SK-N-SH (cell line): ENCODE measurements around the gene CXorf66. TPM values are rescaled to one million over a fixed set of nuclear protein-coding genes. Genes with fewer than 3 reads are reported as not detected.

ENCODE experiments used
- CTCF ChIA-PET: fragments of 300-600, 350-600 bp; formaldehyde crosslinking; extraction: SDS; loops from one replicate; lab custom pipeline; 2021; lab: Yijun Ruan, JAX
- POLR2A ChIA-PET: fragments of 350-600 bp; sonication (Branson Sonifier 250); formaldehyde crosslinking; extraction: SDS; loops from one replicate; lab custom pipeline; 2020; ENCODE audit warnings: antibody characterized with exemption, inconsistent platforms; lab: Yijun Ruan, JAX
- DNase-seq: peaks from one replicate; pipeline ENCODE4 v3.0.0; 2012
- H2AFZ ChIP-seq: fragments of 200-600 bp; sonication (generic); 2 replicates; pipeline ENCODE4 v1.8.1; 2016; ENCODE audit warnings: antibody characterized with exemption, mild to moderate bottlenecking, low read depth
- H3F3A ChIP-seq: fragments of 200-600 bp; sonication (generic); replicated peaks from 2 replicates; pipeline ENCODE3; 2016; ENCODE audit warnings: antibody characterized with exemption, mild to moderate bottlenecking; ENCODE audit not compliant: insufficient read depth
- H3K27ac ChIP-seq, 2 experiments: fragments of 200-500 bp in 1 of 2; fragments of 200-600 bp in 1 of 2; sonication (Bioruptor generic) in 1 of 2; sonication (generic), shearing (Covaris generic) in 1 of 2; 2 replicates each; pipeline versions ENCODE4 v1.5.1 to v1.6.1; 2014 to 2016; ENCODE audit warnings: low read depth in 2 of 2, inconsistent platforms in 1 of 2, low read length in 1 of 2, mild to moderate bottlenecking in 1 of 2, mixed read lengths in 1 of 2
- H3K27me3 ChIP-seq: fragments of 200-600 bp; sonication (generic), shearing (Covaris generic); 2 replicates; pipeline ENCODE4 v1.6.1; 2016; ENCODE audit warnings: mixed run types; ENCODE audit not compliant: insufficient read depth
- H3K36me3 ChIP-seq, 2 experiments: fragments of 200-500 bp in 1 of 2; fragments of 200-600 bp in 1 of 2; sonication (Bioruptor generic) in 1 of 2; sonication (generic) in 1 of 2; replicated peaks in 1 of 2; 2 replicates each; pipeline versions ENCODE3 to v1.5.1; 2014 to 2016; ENCODE audit warnings: low read length in 1 of 2, mild to moderate bottlenecking in 1 of 2; ENCODE audit not compliant: insufficient read depth in 2 of 2, control insufficient read depth in 1 of 2
- H3K4me1 ChIP-seq, 2 experiments: fragments of 200-500 bp in 1 of 2; fragments of 200-600 bp in 1 of 2; sonication (Bioruptor generic) in 1 of 2; sonication (generic), shearing (Covaris generic) in 1 of 2; 2 replicates each; pipeline versions ENCODE4 v1.5.1 to v1.6.1; 2014 to 2016; ENCODE audit warnings: low read depth in 1 of 2, low read length in 1 of 2, mixed run types in 1 of 2; ENCODE audit not compliant: insufficient read depth in 2 of 2, control insufficient read depth in 1 of 2
- H3K4me2 ChIP-seq: fragments of 200-600 bp; sonication (generic), shearing (Covaris generic); 2 replicates; pipeline ENCODE4 v1.6.1; 2017; ENCODE audit warnings: mixed run types
- H3K4me3 ChIP-seq, 2 experiments: fragments of 200-500 bp in 1 of 2; fragments of 200-600 bp in 1 of 2; sonication (Bioruptor generic) in 1 of 2; sonication (generic), shearing (Covaris generic) in 1 of 2; 2 replicates each; pipeline versions ENCODE4 v1.5.1 to v1.8.1; 2014 to 2016; ENCODE audit warnings: low read depth in 2 of 2, inconsistent platforms in 1 of 2, low read length in 1 of 2, mild to moderate bottlenecking in 1 of 2, mixed read lengths in 1 of 2, moderate library complexity in 1 of 2
- H3K79me2 ChIP-seq: fragments of 200-600 bp; sonication (generic); 2 replicates; pipeline ENCODE4 v1.8.1; 2017; ENCODE audit warnings: mild to moderate bottlenecking; ENCODE audit not compliant: insufficient read depth
- H3K9ac ChIP-seq: fragments of 200-600 bp; sonication (generic); 2 replicates; pipeline ENCODE4 v1.6.1; 2017; ENCODE audit warnings: mixed run types
- H3K9me2 ChIP-seq: fragments of 200-600 bp; sonication (generic); 2 replicates; pipeline ENCODE4 v1.6.1; 2017; ENCODE audit warnings: mixed run types
- H3K9me3 ChIP-seq: fragments of 200-600 bp; sonication (generic); 2 replicates; pipeline ENCODE4 v1.6.1; 2017; ENCODE audit warnings: mixed run types, mild to moderate bottlenecking, moderate library complexity
- H4K20me1 ChIP-seq: fragments of 200-600 bp; sonication (generic); 2 replicates; pipeline ENCODE4 v1.6.1; 2017; ENCODE audit warnings: mild to moderate bottlenecking, mixed run types; ENCODE audit not compliant: insufficient read depth
- ELF1 ChIP-seq: IDR thresholded peaks from 2 replicates; pipeline ENCODE4 v1.4.0; 2012
- EP300 ChIP-seq, 2 experiments: IDR thresholded peaks; 2 replicates each; pipeline versions ENCODE4 v1.4.0 to v1.6.1; 2012; ENCODE audit warnings: borderline replicate concordance in 1 of 2, low read depth in 1 of 2, low read length in 1 of 2
- EZH2phosphoT487 ChIP-seq: fragments of 200-600 bp; sonication (generic); IDR thresholded peaks from 2 replicates; pipeline ENCODE4 v1.6.1; 2017; ENCODE audit warnings: low read depth, mixed run types, mild to moderate bottlenecking, antibody characterized with exemption, moderate library complexity, borderline replicate concordance
- FOSL2 ChIP-seq: IDR thresholded peaks from 2 replicates; pipeline ENCODE4 v1.4.0; 2012; ENCODE audit warnings: low read depth, mild to moderate bottlenecking, moderate library complexity, borderline replicate concordance
- FOXM1 ChIP-seq: IDR thresholded peaks from 2 replicates; pipeline ENCODE4 v1.4.0; 2012; ENCODE audit warnings: low read depth, mild to moderate bottlenecking
- GABPA ChIP-seq: IDR thresholded peaks from 2 replicates; pipeline ENCODE4 v1.4.0; 2012; ENCODE audit warnings: low read depth, mild to moderate bottlenecking
- JUND ChIP-seq: IDR thresholded peaks from 2 replicates; pipeline ENCODE4 v1.4.0; 2012
- MXI1 ChIP-seq: IDR thresholded peaks from 2 replicates; pipeline ENCODE4 v1.6.1; 2012; ENCODE audit warnings: mild to moderate bottlenecking, low read depth, low read length, improper control_type of control experiment
- NFIC ChIP-seq: IDR thresholded peaks from 2 replicates; pipeline ENCODE4 v1.4.0; 2012; ENCODE audit warnings: borderline replicate concordance
- NRF1 ChIP-seq: IDR thresholded peaks from 2 replicates; pipeline ENCODE4 v1.6.1; 2012; ENCODE audit warnings: low read depth, mild to moderate bottlenecking, low read length
- POLR2AphosphoS5 ChIP-seq: IDR thresholded peaks from 2 replicates; pipeline ENCODE4 v1.6.1; 2012; ENCODE audit warnings: low read depth, low read length
- RAD21 ChIP-seq: IDR thresholded peaks from 2 replicates; pipeline ENCODE4 v1.6.1; 2012; ENCODE audit warnings: mild to moderate bottlenecking, low read length
- RFX5 ChIP-seq: IDR thresholded peaks from 2 replicates; pipeline ENCODE4 v1.6.1; 2012; ENCODE audit warnings: mild to moderate bottlenecking, improper control_type of control experiment, low read length
- SMC3 ChIP-seq: IDR thresholded peaks from 2 replicates; pipeline ENCODE4 v1.6.1; 2012; ENCODE audit warnings: low read depth, low read length, improper control_type of control experiment
- TAF1 ChIP-seq: IDR thresholded peaks from 2 replicates; pipeline ENCODE4 v1.6.1; 2012; ENCODE audit warnings: low read depth, mild to moderate bottlenecking, low read length, moderate library complexity, borderline replicate concordance
- TCF12 ChIP-seq: IDR thresholded peaks from 2 replicates; pipeline ENCODE4 v1.4.0; 2012
- TEAD4 ChIP-seq: IDR thresholded peaks from 2 replicates; pipeline ENCODE4 v1.4.0; 2012; ENCODE audit warnings: mild to moderate bottlenecking, borderline replicate concordance; ENCODE audit not compliant: insufficient read depth
- YY1 ChIP-seq: IDR thresholded peaks from 2 replicates; pipeline ENCODE4 v1.4.0; 2012; ENCODE audit warnings: low read depth, mild to moderate bottlenecking
- WGBS: methylation state at CpG from one replicate; pipeline ENCODE4 v1.1.6; 2017; ENCODE audit warnings: low lambda C conversion rate; 5-methylcytosine and 5-hydroxymethylcytosine counted together
- polyA plus RNA-seq, 3 experiments: library from polyadenylated mRNA; depleted of rRNA; stranded (reverse); fragments of >200 nt; gene quantifications; 2 replicates each; pipeline ENCODE4 v1.2.3, GENCODE V29; 2012
- TF ChIP-seq, protein P1 (sequence below): IDR thresholded peaks from 2 replicates; pipeline ENCODE4; 2012
- TF ChIP-seq, protein P2 (sequence below): IDR thresholded peaks from 2 replicates; pipeline ENCODE4 v1.4.0; 2012; ENCODE audit warnings: low read depth, borderline replicate concordance
- TF ChIP-seq, protein P3 (sequence below): IDR thresholded peaks from 2 replicates; pipeline ENCODE4 v1.4.0; 2012; ENCODE audit warnings: low read depth
- TF ChIP-seq, protein P4 (sequence below): IDR thresholded peaks from 2 replicates; pipeline ENCODE4 v1.4.0; 2012; ENCODE audit warnings: low read depth, borderline replicate concordance

Gene CXorf66
- polyA plus RNA-seq, 1 of the 3 experiments (the other 2 are of a cell fraction) = not detected

DNA sequence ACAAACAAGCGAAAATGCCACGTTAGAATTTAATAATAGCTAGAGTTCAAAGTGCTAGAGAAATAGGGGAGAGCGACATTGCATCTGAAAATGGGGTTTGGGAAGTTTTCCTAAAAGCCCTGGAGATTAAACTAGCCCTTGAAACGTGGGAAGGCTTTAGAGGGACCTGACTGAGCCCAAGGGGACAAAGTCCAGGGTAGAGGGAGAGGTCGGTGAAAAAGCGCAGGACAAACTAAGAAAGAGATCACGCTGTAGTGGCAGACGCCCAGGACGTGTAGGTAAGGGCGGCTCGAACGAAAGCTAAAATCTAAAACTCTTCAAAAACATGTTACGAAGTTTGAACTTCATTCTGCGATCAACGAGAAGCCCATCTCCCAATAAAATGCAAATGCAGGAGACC lies 31.4 kb downstream of the CXorf66 start:
- no peak for TF ChIP-seq ELF1
- TF ChIP-seq MXI1 = no peak
- TF ChIP-seq FOXM1 = no peak
- TF ChIP-seq JUND = no peak
- TF ChIP-seq TAF1 = no peak
- TF ChIP-seq EZH2phosphoT487 = no peak
- TF ChIP-seq GABPA = no peak
- TF ChIP-seq, protein P1, sequence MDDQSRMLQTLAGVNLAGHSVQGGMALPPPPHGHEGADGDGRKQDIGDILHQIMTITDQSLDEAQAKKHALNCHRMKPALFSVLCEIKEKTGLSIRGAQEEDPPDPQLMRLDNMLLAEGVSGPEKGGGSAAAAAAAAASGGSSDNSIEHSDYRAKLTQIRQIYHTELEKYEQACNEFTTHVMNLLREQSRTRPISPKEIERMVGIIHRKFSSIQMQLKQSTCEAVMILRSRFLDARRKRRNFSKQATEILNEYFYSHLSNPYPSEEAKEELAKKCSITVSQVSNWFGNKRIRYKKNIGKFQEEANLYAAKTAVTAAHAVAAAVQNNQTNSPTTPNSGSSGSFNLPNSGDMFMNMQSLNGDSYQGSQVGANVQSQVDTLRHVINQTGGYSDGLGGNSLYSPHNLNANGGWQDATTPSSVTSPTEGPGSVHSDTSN = no peak
- TF ChIP-seq NRF1 = no peak
- TF ChIP-seq TEAD4 = no peak
- no peak for TF ChIP-seq RFX5
- TF ChIP-seq, protein P2, sequence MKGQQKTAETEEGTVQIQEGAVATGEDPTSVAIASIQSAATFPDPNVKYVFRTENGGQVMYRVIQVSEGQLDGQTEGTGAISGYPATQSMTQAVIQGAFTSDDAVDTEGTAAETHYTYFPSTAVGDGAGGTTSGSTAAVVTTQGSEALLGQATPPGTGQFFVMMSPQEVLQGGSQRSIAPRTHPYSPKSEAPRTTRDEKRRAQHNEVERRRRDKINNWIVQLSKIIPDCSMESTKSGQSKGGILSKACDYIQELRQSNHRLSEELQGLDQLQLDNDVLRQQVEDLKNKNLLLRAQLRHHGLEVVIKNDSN = no peak
- TF ChIP-seq SMC3 = no peak
- no peak for TF ChIP-seq POLR2AphosphoS5
- CTCF ChIA-PET = interaction anchor here (0.8 kb wide), 1 partner anchor 142 kb away, joined by 4 read pairs; no protein-coding TSS in a partner anchor
- 41% methylated on average over 15 of the region's 15 CpGs for WGBS

DNA sequence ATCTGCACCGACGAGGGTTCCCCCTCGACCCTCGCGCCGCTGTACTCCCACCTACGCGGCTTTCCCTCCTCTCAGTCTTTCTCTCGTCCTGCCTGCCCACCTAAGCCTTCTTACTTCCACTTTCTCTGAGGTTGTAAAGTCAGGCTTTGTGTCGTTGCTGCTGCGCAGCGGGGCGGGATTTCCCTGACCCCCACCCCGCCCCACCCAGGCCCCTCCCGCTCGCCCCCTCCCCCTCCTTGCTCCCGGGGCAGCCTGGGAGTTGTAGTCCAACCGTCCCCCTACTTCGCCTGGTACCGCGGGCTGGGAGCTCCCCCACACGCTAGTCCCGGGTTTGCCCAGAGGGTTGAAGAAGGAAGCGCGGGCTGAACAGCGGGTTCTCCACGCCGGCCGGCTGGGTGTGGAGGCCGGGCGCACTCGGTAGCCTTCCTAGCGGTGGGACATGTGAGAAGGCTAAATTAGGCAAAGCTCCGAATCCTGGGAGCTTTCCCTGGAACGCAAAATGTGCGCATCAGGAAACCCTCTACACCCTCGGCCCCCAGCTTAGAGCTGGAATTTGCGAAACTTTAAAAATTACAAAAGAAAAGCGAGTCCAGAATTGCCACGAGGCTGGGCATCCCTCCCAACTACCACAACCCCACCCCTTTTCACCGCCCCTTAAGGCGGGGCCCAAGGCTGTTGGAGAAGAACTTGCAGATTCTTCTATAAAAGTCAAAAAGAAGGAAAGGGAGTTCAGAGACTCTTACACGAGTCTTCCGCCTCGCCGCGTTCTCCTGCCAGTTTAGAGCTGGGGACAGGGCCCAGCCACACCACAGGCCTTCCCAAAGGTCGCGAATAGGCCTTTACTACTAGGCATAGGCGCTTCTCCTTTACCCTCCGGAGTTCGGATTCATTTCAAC lies 32.2 kb downstream of the CXorf66 start, which contains the start of gene ATP11C:
ATP11C (minus strand) TSS at position 153 of the 896 bp plus-strand sequence. CDS start 1,011 bp downstream, outside the sequence.
- Histone ChIP-seq H3K27me3 (no peaks in the 10 kb centered on the region), H3F3A (peaks cover 6% of the 10 kb centered on the region), H3K9me3 (no peaks in the 10 kb centered on the region), H4K20me1 (peaks cover 23% of the 10 kb centered on the region), H3K79me2 (peaks cover 37% of the 10 kb centered on the region), H3K4me1 (peaks cover 0 to 3% of the 10 kb centered on the region in 2 experiments; a peak in 2 of 4 replicates), H3K9ac (peak within 1 kb of the TSS; percentile 88), H3K9me2 (no peaks in the 10 kb centered on the region), H3K4me2 (peak within 1 kb of the TSS; percentile 76), H3K27ac (peak within 1 kb of the TSS; percentile 82 to 84), H3K36me3 (no peaks in the 10 kb centered on the region), H2AFZ (peak within 1 kb of the TSS; percentile 83; the same call in 1 of the 2 replicates), H3K4me3 (peak within 1 kb of the TSS; percentile 65 to 66)
- DNase-seq = peak; percentile 89
- CTCF ChIA-PET = no interaction called here
- 16% methylated on average over 39 of the region's 52 CpGs for WGBS
- POLR2A ChIA-PET = interaction anchor here (0.6 kb wide), 1 partner anchor 18 kb away, joined by 3 read pairs; no protein-coding TSS in a partner anchor
- TF ChIP-seq, protein P2 = no peak
- no peak for TF ChIP-seq NFIC
- TF ChIP-seq YY1 = no peak
- TF ChIP-seq TAF1 = peak; percentile 61; the same call in 1 of the 2 replicates
- TF ChIP-seq EZH2phosphoT487 = no peak
- no peak for TF ChIP-seq TEAD4
- TF ChIP-seq TCF12 = no peak
- peak; percentile 58 for TF ChIP-seq RAD21
- TF ChIP-seq, protein P3, sequence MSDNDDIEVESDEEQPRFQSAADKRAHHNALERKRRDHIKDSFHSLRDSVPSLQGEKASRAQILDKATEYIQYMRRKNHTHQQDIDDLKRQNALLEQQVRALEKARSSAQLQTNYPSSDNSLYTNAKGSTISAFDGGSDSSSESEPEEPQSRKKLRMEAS = peak; percentile 22; the same call in 1 of the 2 replicates
- no peak for TF ChIP-seq FOSL2
- peak; percentile 80 for TF ChIP-seq POLR2AphosphoS5
- TF ChIP-seq EP300 (IDR thresholded peaks at IDR 0.05; ENCODE audit: borderline replicate concordance in 1 of 2, low read depth in 1 of 2, low read length in 1 of 2) = no peak
- TF ChIP-seq, protein P4, sequence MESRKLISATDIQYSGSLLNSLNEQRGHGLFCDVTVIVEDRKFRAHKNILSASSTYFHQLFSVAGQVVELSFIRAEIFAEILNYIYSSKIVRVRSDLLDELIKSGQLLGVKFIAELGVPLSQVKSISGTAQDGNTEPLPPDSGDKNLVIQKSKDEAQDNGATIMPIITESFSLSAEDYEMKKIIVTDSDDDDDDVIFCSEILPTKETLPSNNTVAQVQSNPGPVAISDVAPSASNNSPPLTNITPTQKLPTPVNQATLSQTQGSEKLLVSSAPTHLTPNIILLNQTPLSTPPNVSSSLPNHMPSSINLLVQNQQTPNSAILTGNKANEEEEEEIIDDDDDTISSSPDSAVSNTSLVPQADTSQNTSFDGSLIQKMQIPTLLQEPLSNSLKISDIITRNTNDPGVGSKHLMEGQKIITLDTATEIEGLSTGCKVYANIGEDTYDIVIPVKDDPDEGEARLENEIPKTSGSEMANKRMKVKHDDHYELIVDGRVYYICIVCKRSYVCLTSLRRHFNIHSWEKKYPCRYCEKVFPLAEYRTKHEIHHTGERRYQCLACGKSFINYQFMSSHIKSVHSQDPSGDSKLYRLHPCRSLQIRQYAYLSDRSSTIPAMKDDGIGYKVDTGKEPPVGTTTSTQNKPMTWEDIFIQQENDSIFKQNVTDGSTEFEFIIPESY = no peak

More for the DNA sequence above, 31.4 kb downstream of the CXorf66 start:
- Histone ChIP-seq H3K4me3 (peak overlapping the region in 1 of 2 experiments; percentile 65; a peak in 2 of 4 replicates), H3K27me3 (no peaks in the 10 kb centered on the region), H3K9me2 (no peaks in the 10 kb centered on the region), H3K4me1 (peaks cover 0 to 3% of the 10 kb centered on the region in 2 experiments; a peak in 2 of 4 replicates), H3K27ac (peak overlapping the region in 1 of 2 experiments; percentile 84; a peak in 2 of 4 replicates), H3K4me2 (peak overlapping the region; percentile 76), H3K9me3 (no peaks in the 10 kb centered on the region), H3K79me2 (peaks cover 30% of the 10 kb centered on the region), H2AFZ (peak overlapping the region; percentile 83; the same call in 1 of the 2 replicates), H4K20me1 (peaks cover 16% of the 10 kb centered on the region), H3K36me3 (no peaks in the 10 kb centered on the region), H3F3A (peaks cover 2% of the 10 kb centered on the region), H3K9ac (peak overlapping the region; percentile 75; the same call in 1 of the 2 replicates)
- POLR2A ChIA-PET = no interaction called here
- no peak for DNase-seq
